Stimulated activated naive CD4-positive, alpha-beta T cell treated with Interleukin-2 at 50 U/mL for 16 hours (primary cell): ENCODE measurements around the gene ABHD8.
A peak's percentile ranks its signal among the peaks of the same experiment; 100 is the strongest.

Experiments
- DNase-seq: peaks from one replicate; lab custom pipeline; 2025; lab: John Stamatoyannopoulos, UW

Gene ABHD8

GRCh38 chr19:17266026-17266425 is 37.2 kb downstream of the ABHD8 start:
- no peak for DNase-seq

- no peak for DNase-seq
These were observed 38.6 kb downstream of the ABHD8 start, which contains the start of gene USHBP1 for GRCh38 chr19:17264641-17264979. Gene USHBP1, minus strand, starts transcription at chr19:17264745. Its CDS starts 446 bp downstream, at chr19:17264299.

- DNase-seq = no peak
These were observed 39.2 kb downstream of the ABHD8 start for GRCh38 chr19:17263712-17264640.

- DNase-seq = no peak
These were observed 40.7 kb downstream of the ABHD8 start for GRCh38 chr19:17262557-17262956.

GRCh38 chr19:17260842-17261325 is 42.3 kb downstream of the ABHD8 start:
- peak; percentile 87 for DNase-seq

GRCh38 chr19:17259934-17260333 is 43.3 kb downstream of the ABHD8 start:
- no peak for DNase-seq

- no peak for DNase-seq
These were observed 44.0 kb downstream of the ABHD8 start for GRCh38 chr19:17259118-17259780.

- no peak for DNase-seq
These were observed 47.1 kb downstream of the ABHD8 start for GRCh38 chr19:17256130-17256529.

GRCh38 chr19:17255150-17255621 is 48.0 kb downstream of the ABHD8 start:
- no peak for DNase-seq

GRCh38 chr19:17254636-17255035 is 48.6 kb downstream of the ABHD8 start:
- no peak for DNase-seq

- DNase-seq = no peak
These were observed 53.2 kb downstream of the ABHD8 start for GRCh38 chr19:17249887-17250548.

- no peak for DNase-seq
These were observed 55.0 kb downstream of the ABHD8 start for GRCh38 chr19:17248011-17248776.

- DNase-seq = no peak
These were observed 56.4 kb downstream of the ABHD8 start for GRCh38 chr19:17246681-17247425.

GRCh38 chr19:17245535-17245984 is 57.7 kb downstream of the ABHD8 start, which contains the start of gene NR2F6:
Gene NR2F6, minus strand, starts transcription at chr19:17245919. Its CDS starts 699 bp downstream, at chr19:17245220.
- no peak for DNase-seq

- no peak for DNase-seq
These were observed 58.3 kb downstream of the ABHD8 start for GRCh38 chr19:17244618-17245534.

GRCh38 chr19:17243830-17244617 is 59.2 kb downstream of the ABHD8 start:
- DNase-seq = no peak

- DNase-seq = no peak
These were observed 59.9 kb downstream of the ABHD8 start for GRCh38 chr19:17243211-17243829.
